IPS-NIHi11 (cell line): ENCODE measurements around the gene ACAP1.

Experiments used
- DNase-seq: peaks from one replicate; pipeline ENCODE4 v3.0.0; 2012; ENCODE audit warnings: mixed read lengths, low spot score

ACAP1 gene

GRCh38 chr17:7388856-7389255 is 52.5 kb downstream of the ACAP1 start:
- DNase-seq, result no peak

GRCh38 chr17:7389924-7390910 is 53.9 kb downstream of the ACAP1 start:
- DNase-seq, result no peak

- no peak for DNase-seq
Observed at GRCh38 chr17:7391307-7391706, 55.0 kb downstream of the ACAP1 start.

- DNase-seq, result no peak
Observed at GRCh38 chr17:7392696-7393612, 56.6 kb downstream of the ACAP1 start.

GRCh38 chr17:7393613-7394451 is 57.5 kb downstream of the ACAP1 start:
- DNase-seq, result peak; percentile 86

- DNase-seq, result peak; percentile 97
Observed at GRCh38 chr17:7394452-7395191, 58.3 kb downstream of the ACAP1 start, which contains the start of gene PLSCR3. PLSCR3 (minus strand) TSS chr17:7394525; CDS start chr17:7394110, 415 bp downstream.

GRCh38 chr17:7396147-7396546 is 59.8 kb downstream of the ACAP1 start:
- DNase-seq, result no peak

- no peak for DNase-seq
Observed at GRCh38 chr17:7398612-7399011, 62.3 kb downstream of the ACAP1 start.
